HG03103 (cell line): Measurements from ENCODE around the gene PALM2AKAP2.
"Not testable (repeated sequence)": the region's sequence is repeated elsewhere in the genome, so short reads cannot be mapped to it uniquely, and the experiment has no call there.

Experiments used
- ATAC-seq: cut with Tn5 transposase; IDR thresholded peaks from one replicate; pipeline ENCODE4 v1.9.1; 2021; ENCODE audit warnings: low read depth; ENCODE audit not compliant: unreplicated experiment

Gene PALM2AKAP2

DNA sequence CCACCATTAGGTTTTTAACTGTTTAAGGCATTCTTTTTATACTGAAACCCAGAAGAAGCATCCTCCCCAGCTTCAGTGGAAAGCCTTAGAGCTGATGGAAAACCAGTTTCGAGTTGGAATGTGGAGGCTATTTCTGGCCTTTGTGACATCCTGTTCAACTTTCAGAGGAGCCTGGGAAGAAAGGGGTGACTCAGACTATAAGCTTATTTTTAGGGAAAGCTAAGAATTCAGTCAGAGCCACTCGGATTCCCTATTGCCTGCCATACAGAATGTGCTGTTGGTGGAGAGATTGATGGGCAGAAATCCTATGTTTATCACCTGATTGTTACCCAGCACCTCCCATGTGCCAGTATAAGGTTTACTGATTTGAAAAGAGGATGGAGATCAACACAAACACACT is 19.8 kb downstream of the PALM2AKAP2 start:
- no peak for ATAC-seq

GRCh38 chr9:109801484-109801883 is 21.5 kb downstream of the PALM2AKAP2 start:
- no peak for ATAC-seq

GRCh38 chr9:109802491-109802890 is 22.5 kb downstream of the PALM2AKAP2 start:
- no peak for ATAC-seq

GRCh38 chr9:109805050-109805449 is 25.1 kb downstream of the PALM2AKAP2 start:
- no peak for ATAC-seq

- no peak for ATAC-seq
These were observed 26.6 kb downstream of the PALM2AKAP2 start for GRCh38 chr9:109806506-109807115.

GRCh38 chr9:109811876-109812275 is 31.9 kb downstream of the PALM2AKAP2 start:
- no peak for ATAC-seq

- no peak for ATAC-seq
These were observed 32.3 kb downstream of the PALM2AKAP2 start for GRCh38 chr9:109812331-109812730.

- ATAC-seq = no peak
These were observed 32.9 kb downstream of the PALM2AKAP2 start for GRCh38 chr9:109812818-109813281.

DNA sequence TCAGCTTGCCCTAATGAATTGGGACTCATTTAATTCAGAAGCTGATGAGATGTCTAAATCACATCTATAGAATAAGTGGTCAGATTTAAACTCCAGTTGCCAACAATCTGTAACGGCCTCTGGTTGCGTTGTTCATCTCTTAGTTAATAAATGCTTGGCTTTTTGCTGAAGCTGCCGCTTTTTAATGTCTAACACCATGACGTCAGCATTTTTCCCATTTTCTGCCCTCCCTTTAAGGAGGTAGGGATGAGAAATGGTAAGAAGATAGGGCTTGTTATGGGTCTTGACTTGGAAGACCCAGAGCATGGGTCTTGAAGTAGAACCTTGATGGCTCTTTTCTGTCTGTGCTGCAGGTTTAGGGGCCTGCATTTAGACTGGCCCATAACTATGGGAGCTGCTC is 33.3 kb downstream of the PALM2AKAP2 start:
- no peak for ATAC-seq

GRCh38 chr9:109813829-109814228 is 33.8 kb downstream of the PALM2AKAP2 start:
- no peak for ATAC-seq

- no peak for ATAC-seq
These were observed 35.5 kb downstream of the PALM2AKAP2 start for GRCh38 chr9:109815366-109815947.

DNA sequence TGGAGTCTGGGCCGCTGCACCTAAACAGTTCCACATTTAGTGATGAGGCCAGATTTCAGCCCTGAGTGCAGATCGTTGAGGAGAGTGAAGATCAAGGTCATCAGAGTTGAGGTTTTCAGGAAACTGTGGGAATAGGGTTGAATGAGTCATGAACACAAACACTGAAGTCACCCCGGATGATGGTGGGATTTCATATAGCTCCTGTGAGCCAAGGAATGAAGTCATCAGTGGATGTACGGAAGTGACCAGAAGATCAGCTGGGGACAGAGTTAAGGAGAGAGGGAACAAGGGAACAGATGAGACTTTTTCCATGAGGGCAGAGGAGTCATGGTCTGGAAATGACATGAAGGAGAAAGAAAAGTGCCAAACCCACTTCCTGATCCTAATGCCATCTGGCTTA is 36.5 kb downstream of the PALM2AKAP2 start:
- ATAC-seq = no peak

DNA sequence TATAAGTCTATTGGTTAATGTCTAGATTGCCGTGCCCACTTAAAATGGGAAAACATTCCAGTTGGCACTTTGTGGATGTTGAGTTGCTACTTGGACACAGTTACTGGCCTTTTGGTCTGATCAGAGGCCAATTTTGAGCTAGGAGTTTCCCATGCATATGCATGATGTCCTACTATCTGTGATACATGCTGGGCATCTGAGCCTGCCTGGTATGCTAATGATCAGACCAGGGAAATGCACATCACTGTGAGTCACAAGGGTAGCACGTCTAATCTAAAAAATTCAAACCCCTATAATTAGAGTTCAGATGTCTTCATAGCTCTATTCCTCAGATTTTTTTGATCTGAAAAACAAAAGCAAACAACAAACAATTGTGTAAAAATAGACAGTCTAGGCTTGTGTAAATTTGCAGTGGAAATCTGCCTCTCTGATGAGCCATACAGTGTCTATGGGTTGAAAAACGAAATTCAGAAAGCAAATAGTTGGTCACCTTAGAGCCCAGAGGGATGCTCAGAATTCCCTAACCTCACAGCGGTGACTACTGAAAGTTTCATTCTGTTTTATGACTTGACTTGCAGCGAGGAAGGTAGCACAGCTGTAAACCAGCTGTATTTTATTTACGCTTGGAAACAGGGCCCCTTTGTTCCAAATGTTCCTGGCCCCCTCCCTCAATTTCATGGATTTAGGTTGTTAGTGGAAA is 37.3 kb downstream of the PALM2AKAP2 start:
- no peak for ATAC-seq

DNA sequence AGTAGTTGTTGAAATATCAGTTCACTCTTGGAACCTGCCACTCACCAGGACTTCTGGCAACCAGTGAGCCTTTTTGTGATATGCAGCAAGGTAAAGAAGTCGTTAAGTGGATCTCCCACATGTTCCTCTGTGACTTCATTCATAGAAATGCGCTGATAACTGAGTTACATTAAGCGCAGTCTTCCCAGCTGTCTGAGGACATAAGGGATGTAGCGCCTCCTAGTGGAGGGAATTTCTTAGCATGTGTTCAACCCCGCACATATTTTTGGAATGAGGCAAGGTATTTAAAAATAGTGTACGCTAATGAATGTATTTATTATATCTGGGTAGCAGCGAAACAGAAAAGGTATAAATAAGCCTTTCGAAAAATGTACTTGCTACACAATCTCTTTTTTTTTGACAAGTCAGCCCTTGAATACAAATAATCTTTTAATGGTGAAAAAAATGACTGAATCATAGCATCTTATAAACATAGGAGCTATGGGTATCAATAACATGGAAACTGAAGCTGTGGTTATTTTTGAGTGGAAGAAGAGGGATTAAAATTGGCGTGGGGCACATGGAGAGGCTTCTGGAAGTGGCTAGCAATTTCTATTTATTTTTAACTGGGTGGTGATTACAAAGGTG is 38.0 kb downstream of the PALM2AKAP2 start:
- peak; percentile 71 for ATAC-seq

DNA sequence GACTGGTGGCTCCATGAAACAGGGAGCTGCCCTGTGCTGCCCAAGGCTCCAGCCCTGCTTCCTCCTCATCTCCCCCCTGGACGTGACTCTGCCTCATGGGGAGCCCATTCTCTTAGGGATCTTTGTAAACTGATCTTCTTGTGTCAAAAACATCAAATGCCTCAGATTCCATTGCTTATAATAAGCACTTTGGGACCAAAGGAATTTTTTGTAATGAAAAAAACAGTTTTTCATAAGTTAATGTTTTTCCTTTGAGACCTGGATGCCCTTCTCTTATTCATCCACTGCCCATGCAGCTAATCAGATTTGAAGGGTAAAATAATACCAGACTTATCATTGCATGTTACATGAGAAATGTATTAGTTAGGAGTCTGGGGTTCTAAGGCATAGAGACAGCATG is 41.7 kb downstream of the PALM2AKAP2 start:
- ATAC-seq = no peak

- ATAC-seq = not testable (repeated sequence)
These were observed 45.4 kb downstream of the PALM2AKAP2 start for GRCh38 chr9:109825383-109825782.

- ATAC-seq = no peak
These were observed 46.6 kb downstream of the PALM2AKAP2 start for GRCh38 chr9:109826559-109826958.

DNA sequence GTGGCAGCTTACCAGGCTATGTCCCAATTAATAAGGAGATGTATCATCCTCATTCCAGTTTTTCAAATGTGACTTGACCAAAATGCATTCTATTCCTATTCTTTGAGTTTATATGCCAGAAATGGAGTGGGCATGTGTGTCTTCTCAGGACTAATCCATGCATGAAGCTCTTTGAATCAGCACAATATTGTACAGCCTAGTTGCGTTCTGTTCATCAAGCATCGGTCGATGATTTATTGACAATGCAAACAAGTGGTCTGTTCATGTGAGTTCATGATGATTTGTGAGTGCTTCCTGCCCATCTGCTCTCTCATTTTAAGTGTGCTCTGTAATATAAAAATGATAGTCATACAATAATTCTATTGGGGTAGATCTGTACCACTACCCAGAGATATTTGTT is 48.3 kb downstream of the PALM2AKAP2 start:
- ATAC-seq = no peak
